Gastroesophageal sphincter (tissue), 4 donors: Measurements from ENCODE around the gene AGO3. TPM values are rescaled to one million over a fixed set of nuclear protein-coding genes. Genes with fewer than 3 reads are reported as not detected.

Source experiments
- ATAC-seq: fragments of 150-250 bp; one replicate; pipeline ENCODE4 v1.9.1; 2016; ENCODE audit warnings: mild to moderate bottlenecking, moderate library complexity
- H3K27ac ChIP-seq, 4 donors: fragments of 200-600 bp; sonication (generic) in 3 of 4; 1 replicate in 3 of 4; 2 replicates in 1 of 4; pipeline ENCODE4 v1.5.1; 2016 to 2019
- H3K27me3 ChIP-seq: fragments of 200-600 bp; sonication (generic); one replicate; pipeline ENCODE4 v1.5.1; 2019
- H3K36me3 ChIP-seq, 2 donors: fragments of 200-600 bp; sonication (generic); one replicate each; pipeline ENCODE4 v1.5.1; 2019; ENCODE audit warnings: control low read depth in 1 of 2
- H3K4me1 ChIP-seq, 3 donors: fragments of 200-600 bp; sonication (generic); 1 replicate in 2 of 3; 2 replicates in 1 of 3; pipeline ENCODE4 v1.5.1; 2016 to 2019; ENCODE audit warnings: control low read depth in 2 of 3
- H3K4me3 ChIP-seq, 2 donors: fragments of 200-600 bp; sonication (generic); one replicate each; pipeline ENCODE4 v1.5.1; 2019; ENCODE audit warnings: mild to moderate bottlenecking in 1 of 2, moderate library complexity in 1 of 2
- H3K9me3 ChIP-seq, 3 donors: fragments of 200-600 bp; sonication (generic); one replicate each; pipeline ENCODE4 v1.5.1; 2017 to 2019; ENCODE audit warnings: control low read depth in 2 of 3
- CTCF ChIP-seq, 4 experiments: fragments of 200-600 bp in 2 of 4; fragments of 450-650 bp in 2 of 4; sonication (generic) in 1 of 4; IDR thresholded peaks; one replicate each; pipeline ENCODE4 v1.5.1; 2017 to 2019; ENCODE audit warnings: antibody characterized with exemption in 4 of 4, mild to moderate bottlenecking in 2 of 4, moderate library complexity in 2 of 4
- EP300 ChIP-seq: sonication (generic); formaldehyde crosslinking; IDR thresholded peaks from one replicate; pipeline ENCODE4 v1.6.1; 2017; ENCODE audit warnings: antibody characterized with exemption, mild to moderate bottlenecking
- POLR2A ChIP-seq, 2 donors: fragments of 450-650 bp; IDR thresholded peaks; one replicate each; pipeline ENCODE4 v1.6.1; 2017; ENCODE audit warnings: antibody characterized with exemption in 2 of 2, mild to moderate bottlenecking in 2 of 2, moderate library complexity in 1 of 2
- POLR2AphosphoS5 ChIP-seq: sonication (generic); formaldehyde crosslinking; IDR thresholded peaks from one replicate; pipeline ENCODE4 v1.6.1; 2017; ENCODE audit warnings: antibody characterized with exemption
- WGBS, 2 donors: methylation state at CpG; one replicate each; pipeline ENCODE4 v1.1.5; 2018; ENCODE audit warnings: low coverage in 1 of 2; 5-methylcytosine and 5-hydroxymethylcytosine counted together
- total RNA-seq, 4 donors: library from RNA; depleted of rRNA; stranded (reverse); fragments of >200 nt; gene quantifications; one replicate each; pipeline ENCODE4 v1.1.0, GENCODE V29; 2016

The AGO3 gene
- total RNA-seq, 4 donors from 2014 or later = 33.9 to 36.9 (median 34.2) TPM

- peak; percentile 38 for ATAC-seq
- H3K36me3 ChIP-seq = peaks cover 0 to 11% of the 10 kb centered on the region in 2 donors
- no peaks in the 10 kb centered on the region for H3K9me3 ChIP-seq
- TF ChIP-seq POLR2AphosphoS5 (no peak), EP300 (no peak), POLR2A (IDR thresholded peaks at IDR 0.05) (no peak), CTCF (IDR thresholded peaks at IDR 0.05) (no peak)
- H3K27ac ChIP-seq = peak overlapping the region; percentile 4 to 87 (median 85)
- WGBS, 2 donors = 0% methylated on average over 4 of the region's 29 CpGs; no CpG with 5 or more reads in 1 of the 2 donors
- peak overlapping the region; percentile 63 to 93 for H3K4me3 ChIP-seq
- no peaks in the 10 kb centered on the region for H3K27me3 ChIP-seq
- peaks cover 0 to 47% (median 9%) of the 10 kb centered on the region in 3 donors for H3K4me1 ChIP-seq
These were observed 47.2 kb upstream of the AGO3 start for GRCh38 chr1:35883635-35884101.

- H3K27ac ChIP-seq = peak overlapping the region in 1 of 4 donors; percentile 87
- no peaks in the 10 kb centered on the region for H3K27me3 ChIP-seq
- H3K4me3 ChIP-seq = no peak overlapping the region
- H3K36me3 ChIP-seq = peaks cover 0 to 23% of the 10 kb centered on the region in 2 donors
- ATAC-seq = no peak
- peaks cover 0 to 47% (median 9%) of the 10 kb centered on the region in 3 donors for H3K4me1 ChIP-seq
- TF ChIP-seq POLR2A (IDR thresholded peaks at IDR 0.05) (no peak), EP300 (no peak), POLR2AphosphoS5 (no peak), CTCF (IDR thresholded peaks at IDR 0.05) (no peak)
- no peaks in the 10 kb centered on the region for H3K9me3 ChIP-seq
- 36 to 55% methylated on average over 2 of the region's 2 CpGs for WGBS, 2 donors
These were observed 46.0 kb upstream of the AGO3 start for GRCh38 chr1:35884934-35885333.

GRCh38 chr1:35885961-35886558 lies 44.8 kb upstream of the AGO3 start:
- TF ChIP-seq POLR2A (IDR thresholded peaks at IDR 0.05) (no peak), POLR2AphosphoS5 (no peak), EP300 (no peak), CTCF (IDR thresholded peaks at IDR 0.05) (no peak)
- ATAC-seq = no peak
- H3K36me3 ChIP-seq = peaks cover 0 to 35% of the 10 kb centered on the region in 2 donors
- H3K27me3 ChIP-seq = no peaks in the 10 kb centered on the region
- 50% methylated on average over 1 of the region's 4 CpGs; no CpG with 5 or more reads in 1 of the 2 donors for WGBS, 2 donors
- no peaks in the 10 kb centered on the region for H3K9me3 ChIP-seq
- H3K27ac ChIP-seq = peak overlapping the region in 3 of 4 donors; percentile 1 to 30 (median 19)
- H3K4me3 ChIP-seq = no peak overlapping the region
- H3K4me1 ChIP-seq = peaks cover 0 to 47% (median 9%) of the 10 kb centered on the region in 3 donors

GRCh38 chr1:35886577-35887431 lies 44.1 kb upstream of the AGO3 start:
- no peak for ATAC-seq
- H3K4me3 ChIP-seq = no peak overlapping the region
- peak overlapping the region in 3 of 4 donors; percentile 14 to 30 (median 19) for H3K27ac ChIP-seq
- peaks cover 0 to 47% (median 9%) of the 10 kb centered on the region in 3 donors for H3K4me1 ChIP-seq
- peaks cover 0 to 42% of the 10 kb centered on the region in 2 donors for H3K36me3 ChIP-seq
- TF ChIP-seq POLR2A (IDR thresholded peaks at IDR 0.05) = no peak
- TF ChIP-seq CTCF (IDR thresholded peaks at IDR 0.05) = no peak
- TF ChIP-seq EP300 = no peak
- TF ChIP-seq POLR2AphosphoS5 = no peak
- 12 to 31% methylated on average over 2 of the region's 3 CpGs for WGBS, 2 donors
- no peaks in the 10 kb centered on the region for H3K27me3 ChIP-seq
- no peaks in the 10 kb centered on the region for H3K9me3 ChIP-seq
